Measurements from ENCODE around the gene TSPOAP1.

DNA sequence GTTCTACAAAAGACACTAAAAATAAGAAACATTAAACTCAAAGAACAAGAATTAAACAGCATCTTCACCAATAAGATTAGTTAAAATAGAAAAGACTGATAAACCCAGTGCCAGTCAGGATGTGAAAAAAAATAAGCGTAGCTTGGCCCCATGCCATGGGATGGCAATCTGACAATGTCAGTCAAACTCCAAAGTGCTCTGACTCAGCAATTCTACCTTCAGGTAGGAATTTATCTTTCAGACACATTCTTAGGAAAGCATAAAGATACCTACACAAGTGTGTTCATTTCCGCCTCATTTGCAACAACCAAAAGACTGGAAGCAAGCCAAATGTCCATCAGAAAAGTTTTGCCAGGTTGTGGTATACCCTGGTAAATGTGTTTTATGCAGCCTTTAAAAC is 38.7 kb downstream of the TSPOAP1 start:
- TF ChIP-seq, protein P1, sequence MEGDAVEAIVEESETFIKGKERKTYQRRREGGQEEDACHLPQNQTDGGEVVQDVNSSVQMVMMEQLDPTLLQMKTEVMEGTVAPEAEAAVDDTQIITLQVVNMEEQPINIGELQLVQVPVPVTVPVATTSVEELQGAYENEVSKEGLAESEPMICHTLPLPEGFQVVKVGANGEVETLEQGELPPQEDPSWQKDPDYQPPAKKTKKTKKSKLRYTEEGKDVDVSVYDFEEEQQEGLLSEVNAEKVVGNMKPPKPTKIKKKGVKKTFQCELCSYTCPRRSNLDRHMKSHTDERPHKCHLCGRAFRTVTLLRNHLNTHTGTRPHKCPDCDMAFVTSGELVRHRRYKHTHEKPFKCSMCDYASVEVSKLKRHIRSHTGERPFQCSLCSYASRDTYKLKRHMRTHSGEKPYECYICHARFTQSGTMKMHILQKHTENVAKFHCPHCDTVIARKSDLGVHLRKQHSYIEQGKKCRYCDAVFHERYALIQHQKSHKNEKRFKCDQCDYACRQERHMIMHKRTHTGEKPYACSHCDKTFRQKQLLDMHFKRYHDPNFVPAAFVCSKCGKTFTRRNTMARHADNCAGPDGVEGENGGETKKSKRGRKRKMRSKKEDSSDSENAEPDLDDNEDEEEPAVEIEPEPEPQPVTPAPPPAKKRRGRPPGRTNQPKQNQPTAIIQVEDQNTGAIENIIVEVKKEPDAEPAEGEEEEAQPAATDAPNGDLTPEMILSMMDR (conservative IDR thresholded peaks at IDR 0.05): no peak
- TF ChIP-seq ZFX (IDR thresholded peaks at IDR 0.05): no peak
